Transverse colon (tissue), 4 donors: ENCODE measurements around the gene UGT2B7. TPM values are rescaled to one million over a fixed set of nuclear protein-coding genes. Genes with fewer than 3 reads are reported as not detected.
"Not testable (repeated sequence)": the region's sequence is repeated elsewhere in the genome, so short reads cannot be mapped to it uniquely, and the experiment has no call there.

Experiments used
- DNase-seq: peaks from one replicate; pipeline ENCODE4 v3.0.0-alpha.2; 2019
- H3K27ac ChIP-seq, 4 donors: fragments of 200-600 bp; sonication (generic); 2 replicates each; pipeline ENCODE4 v1.5.1; 2016 to 2018; ENCODE audit warnings: inconsistent platforms in 4 of 4
- H3K27me3 ChIP-seq: fragments of 200-600 bp; sonication (generic); 2 replicates; pipeline ENCODE4 v1.5.1; 2017; ENCODE audit warnings: inconsistent platforms
- H3K36me3 ChIP-seq, 4 donors: fragments of 200-600 bp; sonication (generic); 2 replicates each; pipeline ENCODE4 v1.5.1; 2017 to 2019; ENCODE audit warnings: inconsistent platforms in 4 of 4
- H3K4me1 ChIP-seq, 4 donors: fragments of 200-600 bp; sonication (generic); 2 replicates each; pipeline ENCODE4 v1.5.1; 2017 to 2020; ENCODE audit warnings: inconsistent platforms in 4 of 4
- H3K4me3 ChIP-seq, 4 donors: fragments of 200-600 bp; sonication (generic); 1 replicate in 1 of 4; 2 replicates in 3 of 4; pipeline versions ENCODE4 v1.5.1 to v1.6.1; 2017 to 2019; ENCODE audit warnings: inconsistent platforms in 4 of 4
- H3K9me3 ChIP-seq, 2 donors: fragments of 200-600 bp; sonication (generic); 2 replicates each; pipeline ENCODE4 v1.5.1; 2017 to 2019; ENCODE audit warnings: inconsistent platforms in 2 of 2
- EP300 ChIP-seq: sonication (generic); formaldehyde crosslinking; IDR thresholded peaks from one replicate; pipeline ENCODE4 v1.6.1; 2017; ENCODE audit warnings: antibody characterized with exemption, low read depth
- POLR2A ChIP-seq: fragments of 450-650 bp; IDR thresholded peaks from one replicate; pipeline ENCODE4 v1.6.1; 2016; ENCODE audit warnings: antibody characterized with exemption, mild to moderate bottlenecking, moderate library complexity
- POLR2AphosphoS5 ChIP-seq, 3 donors: sonication (generic); formaldehyde crosslinking; IDR thresholded peaks; one replicate each; pipeline ENCODE4 v1.6.1; 2016; ENCODE audit warnings: antibody characterized with exemption in 3 of 3
- WGBS, 2 donors: methylation state at CpG; one replicate each; pipeline ENCODE4 v1.1.5; 2018; ENCODE audit warnings: low coverage in 1 of 2; 5-methylcytosine and 5-hydroxymethylcytosine counted together
- in situ Hi-C, 4 donors: fragments of 200-750 bp; cut with MboI; loops; one replicate each; pipeline versions ENCODE4 v1.15.0 to v1.15.1; 2017; ENCODE audit warnings: low sequenced_read_pairs in 3 of 4, low pct_ligation_motif_present in 1 of 4, low pct_unique_long_range_greater_than_20kb in 1 of 4
- intact Hi-C: fragments of 100-400 bp; cut with DNase I; formaldehyde crosslinking; loops from one replicate; pipeline ENCODE4 v1.15.1; 2023; ENCODE audit warnings: low total_unique reads
- total RNA-seq, 4 donors: library from RNA; depleted of rRNA; stranded (reverse); fragments of >200 nt; gene quantifications; one replicate each; pipeline ENCODE4 v1.1.0, GENCODE V29; 2016
- TF ChIP-seq, protein P1 (sequence below), 5 experiments: fragments of 200-600 bp in 3 of 5; fragments of 450-650 bp in 2 of 5; sonication (generic) in 3 of 5; IDR thresholded peaks; 1 replicate in 2 of 5; 2 replicates in 3 of 5; pipeline ENCODE4 v1.5.1; 2016 to 2017; ENCODE audit warnings: antibody characterized with exemption in 5 of 5, inconsistent platforms in 3 of 5, mild to moderate bottlenecking in 2 of 5, moderate library complexity in 1 of 5

The UGT2B7 gene
- 1 to 10 TPM in 3 of 4 donors, not detected in 1; 2.4 to 8.7 (median 5.6) TPM for total RNA-seq

DNA sequence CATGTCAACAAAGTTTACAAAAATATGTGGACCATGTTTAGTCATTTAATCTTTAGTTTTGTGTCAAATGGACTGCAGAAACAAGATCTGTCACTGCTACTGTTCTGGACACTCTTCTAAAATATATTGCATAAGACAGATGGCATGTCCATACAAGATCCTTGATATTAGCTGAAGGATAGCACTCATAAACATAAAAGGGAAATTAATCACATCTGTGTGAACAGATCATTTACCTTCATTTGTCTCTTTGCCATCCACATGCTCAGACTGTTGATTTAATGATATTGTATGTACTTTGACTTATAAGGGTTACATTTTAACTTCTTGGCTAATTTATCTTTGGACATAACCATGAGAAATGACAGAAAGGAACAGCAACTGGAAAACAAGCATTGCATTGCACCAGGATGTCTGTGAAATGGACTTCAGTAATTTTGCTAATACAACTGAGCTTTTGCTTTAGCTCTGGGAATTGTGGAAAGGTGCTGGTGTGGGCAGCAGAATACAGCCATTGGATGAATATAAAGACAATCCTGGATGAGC is at the start of gene UGT2B7:
Gene UGT2B7 (plus strand): TSS at position 364 of the 546 bp plus-strand sequence. CDS start 47 bp downstream, at position 411.
- no peaks in the 10 kb centered on the region for H3K36me3 ChIP-seq
- no peaks in the 10 kb centered on the region for H3K27me3 ChIP-seq
- H3K9me3 ChIP-seq: no peaks in the 10 kb centered on the region
- DNase-seq: no peak
- H3K4me1 ChIP-seq: peaks cover 0 to 25% (median 7%) of the 10 kb centered on the region in 4 donors
- H3K27ac ChIP-seq: peak within 1 kb of the TSS; percentile 26 to 71 (median 53)
- TF ChIP-seq POLR2AphosphoS5 (IDR thresholded peaks at IDR 0.05): peak in 1 of 3 donors; percentile 8
- no peak for TF ChIP-seq EP300
- TF ChIP-seq POLR2A: no peak
- no peak within 1 kb of the TSS for H3K4me3 ChIP-seq
- intact Hi-C loops: no loop called here
- in situ Hi-C loops: no loop called here

GRCh38 chr4:69049860-69050259 is 46.4 kb upstream of the UGT2B7 start:
- intact Hi-C loops (no loop called here), in situ Hi-C loops (no loop called here)
- no peak overlapping the region for H3K4me3 ChIP-seq
- no peaks in the 10 kb centered on the region for H3K4me1 ChIP-seq
- no peaks in the 10 kb centered on the region for H3K27me3 ChIP-seq
- no peaks in the 10 kb centered on the region for H3K9me3 ChIP-seq
- no peak overlapping the region for H3K27ac ChIP-seq
- no peaks in the 10 kb centered on the region for H3K36me3 ChIP-seq
- TF ChIP-seq, protein P1, sequence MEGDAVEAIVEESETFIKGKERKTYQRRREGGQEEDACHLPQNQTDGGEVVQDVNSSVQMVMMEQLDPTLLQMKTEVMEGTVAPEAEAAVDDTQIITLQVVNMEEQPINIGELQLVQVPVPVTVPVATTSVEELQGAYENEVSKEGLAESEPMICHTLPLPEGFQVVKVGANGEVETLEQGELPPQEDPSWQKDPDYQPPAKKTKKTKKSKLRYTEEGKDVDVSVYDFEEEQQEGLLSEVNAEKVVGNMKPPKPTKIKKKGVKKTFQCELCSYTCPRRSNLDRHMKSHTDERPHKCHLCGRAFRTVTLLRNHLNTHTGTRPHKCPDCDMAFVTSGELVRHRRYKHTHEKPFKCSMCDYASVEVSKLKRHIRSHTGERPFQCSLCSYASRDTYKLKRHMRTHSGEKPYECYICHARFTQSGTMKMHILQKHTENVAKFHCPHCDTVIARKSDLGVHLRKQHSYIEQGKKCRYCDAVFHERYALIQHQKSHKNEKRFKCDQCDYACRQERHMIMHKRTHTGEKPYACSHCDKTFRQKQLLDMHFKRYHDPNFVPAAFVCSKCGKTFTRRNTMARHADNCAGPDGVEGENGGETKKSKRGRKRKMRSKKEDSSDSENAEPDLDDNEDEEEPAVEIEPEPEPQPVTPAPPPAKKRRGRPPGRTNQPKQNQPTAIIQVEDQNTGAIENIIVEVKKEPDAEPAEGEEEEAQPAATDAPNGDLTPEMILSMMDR (IDR thresholded peaks at IDR 0.05): no peak
- TF ChIP-seq POLR2AphosphoS5 (IDR thresholded peaks at IDR 0.05): no peak
- no peak for TF ChIP-seq POLR2A
- no peak for TF ChIP-seq EP300
- no peak for DNase-seq

- H3K36me3 ChIP-seq, DNase-seq, in situ Hi-C loops, H3K4me1 ChIP-seq, H3K9me3 ChIP-seq, intact Hi-C loops, H3K27ac ChIP-seq, H3K27me3 ChIP-seq, H3K4me3 ChIP-seq: not testable (repeated sequence)
- 75 to 88% methylated on average over 6 to 12 of the region's 12 CpGs for WGBS, 2 donors
These were observed 45.3 kb upstream of the UGT2B7 start for GRCh38 chr4:69050853-69051575.

GRCh38 chr4:69051576-69051943 is 44.7 kb upstream of the UGT2B7 start:
- H3K27ac ChIP-seq: no peak overlapping the region

DNA sequence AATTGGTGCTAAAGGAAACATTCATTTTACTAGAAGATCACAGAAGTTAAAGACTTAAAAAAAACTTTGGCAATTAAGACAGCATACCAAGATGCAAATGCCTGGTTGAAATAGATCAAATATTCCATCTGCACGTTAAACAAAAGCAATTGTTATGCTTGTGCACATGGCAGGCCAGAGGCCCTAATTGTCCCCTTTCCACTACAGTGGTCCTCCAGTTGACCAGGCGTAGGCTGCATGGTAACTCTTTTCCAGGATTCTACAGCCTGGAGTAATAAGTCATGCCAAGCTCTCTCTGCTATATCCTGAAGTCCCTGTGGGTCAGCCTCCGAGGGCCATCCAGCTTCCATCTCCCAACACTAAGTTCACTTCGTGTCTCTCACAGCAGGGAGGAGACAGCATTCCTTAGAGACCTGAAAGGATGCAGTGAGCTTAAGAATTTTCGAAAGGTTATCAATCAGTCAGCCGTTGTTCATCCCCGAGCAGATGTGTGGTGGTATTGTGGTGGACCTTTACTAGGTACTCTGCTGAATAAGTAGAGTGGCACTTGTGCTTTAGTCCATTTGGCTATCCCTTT is 42.9 kb upstream of the UGT2B7 start:
- H3K36me3 ChIP-seq, in situ Hi-C loops: not testable (repeated sequence)

More at GRCh38 chr4:69051576-69051943, 44.7 kb upstream of the UGT2B7 start:
- H3K27me3 ChIP-seq: no peaks in the 10 kb centered on the region
- TF ChIP-seq, protein P1 (IDR thresholded peaks at IDR 0.05): no peak
- no peak for TF ChIP-seq POLR2A
- no peak for TF ChIP-seq EP300
- TF ChIP-seq POLR2AphosphoS5 (IDR thresholded peaks at IDR 0.05): no peak
- no peak for DNase-seq
- in situ Hi-C loops (no loop called here), intact Hi-C loops (no loop called here)
- H3K9me3 ChIP-seq: no peaks in the 10 kb centered on the region
- no peaks in the 10 kb centered on the region for H3K36me3 ChIP-seq
- H3K4me3 ChIP-seq: no peak overlapping the region
- 74% methylated on average over 4 of the region's 4 CpGs; no CpG with 5 or more reads in 1 of the 2 donors for WGBS, 2 donors
- no peaks in the 10 kb centered on the region for H3K4me1 ChIP-seq

GRCh38 chr4:69054033-69054432 is 42.2 kb upstream of the UGT2B7 start:
- H3K36me3 ChIP-seq, H3K27me3 ChIP-seq, DNase-seq, H3K27ac ChIP-seq, intact Hi-C loops, H3K4me3 ChIP-seq, H3K9me3 ChIP-seq, in situ Hi-C loops: not testable (repeated sequence)
- 17% methylated on average over 1 of the region's 1 CpG; no CpG with 5 or more reads in 1 of the 2 donors for WGBS, 2 donors
- H3K4me1 ChIP-seq: peaks cover 0 to 12% (median 7%) of the 10 kb centered on the region in 4 donors

More for the DNA sequence above, 42.9 kb upstream of the UGT2B7 start:
- intact Hi-C loops, H3K4me1 ChIP-seq, H3K9me3 ChIP-seq, H3K27ac ChIP-seq, H3K27me3 ChIP-seq, DNase-seq, H3K4me3 ChIP-seq: not testable (repeated sequence)
- 80% methylated on average over 4 to 7 of the region's 7 CpGs for WGBS, 2 donors
